DMS 273 treated with DMSO at 0.1 percent for 48 hours (cell line): ENCODE results near the gene P2RX1.

ENCODE experiments used
- DNase-seq: peaks from one replicate; lab custom pipeline; 2025; lab: John Stamatoyannopoulos, UW

P2RX1 gene

DNA sequence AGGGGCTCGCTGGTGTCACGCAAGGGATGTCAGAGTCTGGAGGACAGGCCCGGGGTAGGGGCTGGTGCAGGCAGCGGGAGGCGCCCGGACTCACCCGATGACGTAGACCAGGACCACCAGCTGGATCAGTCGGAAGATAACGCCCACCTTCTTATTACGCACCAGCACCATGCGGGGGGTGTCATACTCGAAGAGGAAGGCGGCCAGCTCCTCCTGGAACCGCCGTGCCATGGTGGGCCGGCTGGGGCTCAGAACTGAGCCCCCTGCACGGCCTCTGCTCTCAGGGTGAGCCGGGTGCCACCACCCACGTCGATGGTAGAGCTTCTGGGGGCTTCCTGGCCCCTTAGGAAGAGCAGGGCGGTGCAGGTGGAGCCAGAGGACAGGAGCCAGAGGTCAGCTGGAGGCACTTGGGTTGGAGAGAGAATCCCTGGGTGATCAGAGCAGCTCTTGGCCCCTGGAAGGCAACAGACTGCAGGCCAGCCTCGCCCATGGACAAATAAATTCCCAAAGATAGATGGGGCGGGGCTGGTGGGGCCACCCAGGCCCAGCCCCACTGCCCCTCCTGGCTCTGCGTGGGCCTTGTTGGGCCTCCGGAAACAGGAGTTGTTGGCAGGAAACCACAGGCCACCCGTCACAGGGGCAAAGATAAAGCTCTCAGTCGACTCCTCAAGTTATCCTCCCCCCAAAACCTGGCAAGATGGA, at the start of gene P2RX1:
P2RX1 (minus strand) TSS at position 471 of the 702 bp plus-strand sequence; CDS start at position 231, 240 bp downstream.
- no peak for DNase-seq

DNA sequence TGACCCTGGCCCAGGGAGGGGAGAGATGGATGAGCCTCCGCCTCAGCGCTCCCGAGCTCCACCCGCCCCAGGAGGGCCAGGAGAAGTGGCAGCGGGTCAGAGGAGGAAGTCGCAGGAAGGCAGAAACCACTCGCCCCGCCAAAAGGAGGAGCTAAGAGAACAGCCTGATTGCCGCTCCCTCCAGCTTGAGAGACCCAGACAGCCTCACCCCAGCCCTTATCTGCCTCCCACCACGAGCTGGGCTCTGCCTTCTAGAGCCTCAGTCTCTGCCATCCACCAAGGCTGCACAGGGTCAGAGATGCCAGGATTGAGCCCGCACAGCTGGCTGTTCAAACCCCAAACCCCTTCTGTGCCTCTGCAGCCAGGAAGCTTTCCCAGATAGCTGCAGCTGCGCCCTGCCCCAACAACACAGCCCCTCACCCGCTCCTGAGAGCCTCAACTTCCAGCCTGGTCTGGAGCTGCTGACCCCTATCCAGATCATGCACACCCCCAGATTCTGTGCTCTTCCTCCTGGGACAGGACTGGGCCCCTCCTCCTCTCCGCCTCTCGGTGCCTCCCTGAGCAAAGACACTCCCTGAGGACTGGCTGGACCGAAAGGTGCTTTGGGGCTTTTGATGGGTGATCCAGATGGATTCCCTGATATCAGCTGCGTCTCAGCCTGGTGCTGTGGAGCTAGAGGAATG, 49.0 kb upstream of the P2RX1 start:
- DNase-seq: no peak

DNA sequence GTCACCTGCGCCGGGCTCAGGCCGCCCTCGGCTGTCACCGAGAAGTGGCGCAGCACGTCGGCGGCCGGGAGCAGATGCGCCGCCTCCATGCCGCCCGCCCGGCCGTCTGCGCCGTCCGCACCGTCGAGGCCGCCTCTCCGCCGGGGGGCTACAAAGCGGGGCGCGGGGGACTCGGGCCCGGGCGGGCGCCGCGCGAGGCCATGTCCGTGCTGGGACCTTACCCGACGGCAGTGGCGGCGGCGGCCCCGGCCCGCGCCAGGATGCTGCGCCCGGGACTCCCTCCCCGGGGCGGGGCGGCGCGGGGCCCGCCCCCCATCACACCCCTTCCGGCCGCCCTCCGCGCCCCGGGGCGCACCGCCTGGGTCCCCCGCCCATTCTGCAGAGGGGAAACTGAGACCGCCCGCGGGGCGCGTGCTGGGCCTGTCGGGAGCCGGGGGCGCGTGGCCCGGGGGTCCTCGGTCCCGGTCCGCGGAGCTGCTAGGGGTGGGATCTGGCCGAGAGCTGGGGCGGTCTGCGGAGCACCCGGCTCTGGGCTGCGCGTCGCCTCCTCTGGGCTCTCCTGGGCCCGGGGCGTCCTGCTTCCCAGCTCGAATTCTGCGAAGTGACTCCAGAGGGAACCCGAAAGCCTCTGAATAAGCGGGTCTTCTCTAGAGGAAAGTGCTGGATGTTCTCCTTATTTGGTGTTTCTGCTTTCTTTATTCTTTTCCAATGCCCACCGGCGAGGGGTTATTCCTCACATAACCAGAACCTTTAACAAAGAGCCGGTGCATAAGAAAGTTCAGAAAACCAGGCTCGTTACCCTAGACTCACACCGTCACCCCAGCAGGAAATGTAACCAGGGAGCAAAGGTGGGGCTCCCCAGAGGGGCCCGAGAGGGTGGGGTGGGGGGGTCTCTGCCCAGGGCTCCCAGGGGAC, 48.2 kb upstream of the P2RX1 start, which contains the start of gene ATP2A3:
ATP2A3 (minus strand) TSS at position 235 of the 915 bp plus-strand sequence; CDS start at position 89, 146 bp downstream.
- no peak for DNase-seq

DNA sequence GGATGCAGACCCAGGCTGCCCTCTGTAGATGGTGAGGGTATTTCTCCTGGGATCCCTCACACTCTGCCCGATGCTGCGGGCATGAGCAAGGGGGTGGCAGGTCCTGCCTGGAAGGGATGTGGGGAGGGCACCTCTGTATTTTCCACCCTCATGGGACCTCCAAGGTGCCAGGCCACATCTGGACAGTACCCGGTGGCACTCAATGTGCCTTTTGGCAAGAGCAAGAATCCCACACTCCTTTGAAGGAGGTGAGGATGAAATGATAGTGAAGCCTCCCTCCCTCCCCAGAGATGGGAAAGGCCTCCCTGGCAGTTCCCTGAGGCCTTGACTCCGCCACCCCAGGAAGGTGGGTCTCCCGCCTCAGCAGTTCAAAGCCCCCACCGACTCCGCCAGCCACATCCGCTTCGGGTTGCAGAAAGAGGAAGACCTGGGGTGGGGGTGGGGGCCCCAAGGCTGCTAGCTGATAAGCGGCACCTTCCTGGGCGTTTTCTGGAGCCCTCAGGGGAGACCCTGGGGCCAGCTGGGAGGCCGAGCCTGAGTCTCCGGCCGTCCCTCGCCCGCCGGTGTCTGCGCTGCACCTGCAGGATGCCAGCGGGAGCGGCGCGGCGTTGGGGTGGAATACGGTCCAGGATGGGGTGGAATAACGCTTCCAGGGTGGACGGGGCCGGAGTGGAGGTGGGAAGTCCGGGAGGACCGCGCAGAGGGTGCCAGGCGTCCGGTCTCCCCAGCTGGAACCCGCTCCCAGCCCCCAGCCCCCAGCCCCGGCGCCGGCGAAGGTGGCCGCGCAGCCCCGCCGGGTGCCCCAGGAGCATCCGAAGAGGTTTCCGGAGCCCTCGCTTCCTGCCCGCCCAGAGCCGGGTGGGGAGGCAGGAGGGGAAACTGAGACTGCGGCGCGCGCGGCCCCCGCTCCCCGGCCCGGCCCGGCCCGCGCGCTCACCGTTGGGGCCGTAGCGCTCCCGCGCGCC, 47.3 kb upstream of the P2RX1 start:
- DNase-seq: no peak

DNA sequence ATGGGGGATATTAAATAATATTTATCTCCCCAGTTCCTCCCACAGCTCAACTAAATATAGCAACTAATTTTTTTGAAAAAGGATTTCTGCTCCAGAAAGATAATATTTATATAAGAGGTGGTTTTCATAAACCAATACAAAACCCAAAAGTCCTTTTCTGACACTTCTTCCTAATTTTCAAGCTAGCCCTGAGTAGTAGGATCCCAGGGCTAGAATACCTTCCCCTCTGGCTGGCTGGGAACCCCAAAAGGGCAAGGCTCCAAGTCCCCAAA, 46.6 kb upstream of the P2RX1 start:
- no peak for DNase-seq

DNA sequence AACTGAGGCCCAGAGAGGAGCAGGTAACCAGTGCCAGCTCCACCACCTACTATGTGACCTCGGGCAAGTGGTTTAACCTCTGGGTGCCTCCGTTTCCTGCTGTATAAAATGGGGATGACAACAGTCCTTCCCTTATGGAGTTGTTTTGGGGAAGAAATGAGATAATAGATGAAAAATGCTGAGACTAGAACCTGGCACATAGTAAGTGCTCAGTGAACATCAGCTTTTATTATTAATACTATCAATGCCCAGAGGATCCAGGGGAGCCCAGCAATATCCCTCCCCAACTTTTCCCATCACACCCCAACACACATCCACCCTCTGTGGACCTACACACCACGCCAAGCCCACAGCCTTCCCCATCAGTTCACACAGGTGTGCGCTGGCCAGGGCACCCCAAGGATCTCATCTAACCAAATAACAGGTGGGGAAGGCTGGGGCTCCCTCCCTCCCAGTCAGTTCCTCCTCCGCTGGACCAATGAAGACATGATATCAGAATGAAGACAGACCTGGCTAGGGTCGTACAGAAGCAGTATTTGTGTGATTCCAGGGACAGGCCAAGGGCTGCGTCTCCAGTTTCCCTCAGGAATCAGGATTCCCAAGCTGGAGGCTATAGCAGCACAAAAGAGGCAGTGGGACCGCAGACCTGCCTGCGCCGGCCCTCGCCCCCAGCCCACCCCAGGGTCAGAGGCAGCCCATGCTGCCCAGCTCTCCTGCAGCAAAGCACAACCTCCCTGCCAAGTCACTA, 46.1 kb upstream of the P2RX1 start:
- DNase-seq: no peak

DNA sequence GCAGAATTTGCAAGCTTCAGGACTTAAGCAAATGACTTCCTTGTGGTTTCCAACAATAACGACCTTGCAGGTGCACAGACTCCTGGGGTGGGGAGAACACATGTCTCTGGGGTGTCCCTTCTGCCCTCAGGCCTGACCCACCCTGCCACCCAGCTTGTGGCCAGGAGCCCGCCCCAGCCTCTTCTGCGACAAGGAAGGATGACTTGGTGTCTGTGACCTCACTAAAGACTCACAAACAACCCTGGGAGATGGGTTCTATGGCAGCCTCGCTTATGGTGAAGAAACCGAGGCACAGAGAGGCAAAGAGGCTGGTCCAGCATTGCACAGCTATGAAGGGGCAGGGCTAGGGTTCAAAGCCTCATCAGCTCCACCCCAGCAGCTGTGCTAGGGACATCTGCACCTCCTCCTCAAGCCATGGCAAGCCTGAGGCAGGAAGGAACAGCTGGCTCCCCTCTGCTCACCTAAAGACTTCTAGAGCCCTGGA, 45.3 kb upstream of the P2RX1 start:
- DNase-seq: peak; percentile 45

DNA sequence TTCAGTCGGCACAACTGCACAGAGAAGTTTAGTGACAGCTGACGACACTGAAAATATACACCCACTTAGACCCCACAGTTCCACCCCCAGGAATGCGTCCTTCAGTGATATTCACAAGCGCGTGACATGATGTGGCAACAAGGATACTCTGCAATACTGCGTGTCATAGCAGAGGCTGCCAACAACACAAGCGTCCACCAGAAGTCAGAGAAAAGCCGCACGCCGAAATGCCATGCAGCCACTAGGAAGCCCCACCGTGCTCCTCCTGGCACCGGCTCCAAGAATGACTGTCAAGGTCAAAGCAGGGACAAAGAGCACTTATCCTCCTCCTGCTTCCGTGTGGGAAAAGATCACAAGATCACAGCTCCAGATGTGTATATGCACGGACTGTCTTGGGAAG, 44.5 kb upstream of the P2RX1 start:
- DNase-seq: no peak

DNA sequence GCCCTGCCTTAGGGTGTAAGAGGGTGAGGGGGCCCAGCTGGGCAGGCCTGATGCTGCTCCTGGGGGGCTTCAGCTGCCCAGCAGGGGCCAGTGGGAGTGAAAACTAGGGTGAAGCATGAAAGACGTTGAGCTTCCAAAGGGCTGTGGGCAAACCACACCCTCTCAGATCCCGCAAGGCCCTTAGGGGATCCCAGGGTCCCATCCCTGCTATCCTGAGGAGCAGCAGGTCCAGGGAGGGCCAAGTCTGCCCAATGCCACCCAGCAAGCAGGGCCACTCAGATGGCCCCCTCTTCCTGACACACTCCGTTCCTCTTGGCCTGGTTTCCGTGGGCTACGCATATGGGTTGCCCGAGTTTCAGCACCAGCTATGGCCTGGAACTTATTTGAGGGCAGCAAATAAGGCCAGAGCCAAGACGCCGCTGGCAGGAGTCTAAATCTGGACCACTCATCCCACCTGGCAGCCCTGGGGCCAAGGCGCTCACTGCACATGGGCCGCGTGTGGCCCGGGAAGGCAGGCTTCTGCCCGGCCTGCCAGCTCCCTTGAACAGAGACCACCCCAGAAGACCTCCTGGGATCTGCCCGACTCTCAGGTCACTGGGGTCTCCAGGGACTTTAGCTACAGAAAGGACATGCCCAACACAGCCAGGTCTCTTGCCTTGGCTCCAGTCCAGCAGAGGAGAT, 43.8 kb upstream of the P2RX1 start:
- no peak for DNase-seq

DNA sequence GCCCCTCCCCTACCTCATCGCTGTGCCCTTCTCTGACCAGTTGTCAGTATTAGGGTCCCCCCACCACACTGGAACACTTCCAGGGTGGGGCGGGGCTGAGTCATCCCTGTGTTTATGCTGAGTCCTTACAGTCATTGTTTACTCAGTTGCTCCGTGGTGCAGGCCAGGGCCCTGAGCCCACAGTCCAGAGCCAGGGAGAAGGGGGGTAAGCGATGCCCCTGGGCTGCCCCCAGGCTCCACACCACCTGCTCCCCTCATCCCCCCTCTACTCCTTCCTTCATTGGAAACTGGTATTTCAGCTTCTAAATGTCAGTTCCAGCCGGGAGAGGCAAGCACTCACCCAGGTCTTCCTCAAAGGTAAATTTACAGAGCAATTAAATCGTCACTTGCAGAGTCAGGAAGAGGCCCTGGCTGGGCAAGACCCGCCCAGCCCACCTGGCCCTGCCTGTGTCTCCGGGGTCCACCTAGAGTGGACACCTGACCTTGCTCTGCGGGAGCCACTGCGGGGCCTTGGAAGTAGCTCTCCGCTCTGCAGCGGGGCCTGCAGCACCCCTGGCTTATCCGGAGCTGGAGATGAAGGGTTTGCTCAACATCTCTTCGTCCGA, 43.1 kb upstream of the P2RX1 start:
- no peak for DNase-seq

DNA sequence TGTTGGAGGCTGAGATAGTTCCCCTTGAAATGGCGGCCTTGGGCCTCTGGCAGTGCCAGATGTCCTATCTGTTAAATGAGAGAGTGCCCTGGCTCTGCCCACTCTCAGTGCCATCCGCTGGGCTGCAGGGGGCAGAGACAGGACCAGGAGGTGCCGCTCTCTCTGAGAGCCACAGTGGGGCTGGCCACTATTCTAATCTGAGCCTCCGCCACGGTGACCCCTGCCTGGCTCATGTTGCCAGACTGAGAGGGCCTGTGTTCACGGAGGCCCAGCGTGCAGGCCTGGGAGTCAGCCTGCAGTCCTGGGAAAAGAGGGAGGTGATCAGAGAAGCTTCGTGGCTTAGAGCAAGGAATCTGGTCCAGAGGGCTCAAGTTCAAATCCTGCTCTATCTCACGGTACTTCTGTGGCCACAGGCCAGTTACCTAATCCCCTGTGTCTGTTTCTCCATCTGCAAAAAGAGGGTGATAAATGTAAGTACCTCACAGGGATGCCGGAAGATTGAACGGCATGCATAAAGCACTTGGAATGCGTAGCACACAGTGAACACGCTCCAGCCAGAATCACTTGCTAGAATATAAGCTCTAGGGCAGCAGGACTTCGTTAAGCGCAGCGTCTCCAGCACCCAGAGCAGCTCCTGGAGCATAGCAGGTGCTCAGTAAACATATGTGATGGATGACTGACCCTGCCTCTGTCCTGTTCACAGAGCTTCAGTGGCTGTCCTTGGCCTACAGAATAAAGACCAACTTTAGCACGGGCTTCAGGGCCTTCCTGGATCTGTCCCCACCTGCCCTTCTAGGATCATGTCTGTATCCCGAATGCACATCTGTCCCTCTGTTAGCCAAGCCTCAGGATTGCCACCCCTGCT, 41.7 kb upstream of the P2RX1 start:
- no peak for DNase-seq

DNA sequence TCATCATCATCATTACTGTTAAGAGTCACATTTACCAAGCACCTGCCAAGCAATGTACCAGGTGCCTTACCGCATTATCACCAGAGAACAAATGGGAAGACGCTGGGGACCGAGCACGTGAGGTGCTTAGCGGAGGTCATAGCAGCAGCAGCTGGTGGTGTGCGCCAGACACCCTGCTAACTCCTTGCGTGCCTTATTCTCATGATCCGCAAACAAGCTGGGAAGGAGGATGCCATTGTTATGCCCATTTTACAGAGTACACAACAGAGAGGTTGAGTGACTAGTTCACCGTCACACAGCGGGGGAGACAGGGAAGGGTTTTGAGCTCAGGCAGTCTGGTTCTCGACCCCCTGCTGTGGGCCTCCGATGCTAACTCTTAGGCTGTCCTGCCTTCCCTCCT, 40.7 kb upstream of the P2RX1 start:
- DNase-seq: no peak

DNA sequence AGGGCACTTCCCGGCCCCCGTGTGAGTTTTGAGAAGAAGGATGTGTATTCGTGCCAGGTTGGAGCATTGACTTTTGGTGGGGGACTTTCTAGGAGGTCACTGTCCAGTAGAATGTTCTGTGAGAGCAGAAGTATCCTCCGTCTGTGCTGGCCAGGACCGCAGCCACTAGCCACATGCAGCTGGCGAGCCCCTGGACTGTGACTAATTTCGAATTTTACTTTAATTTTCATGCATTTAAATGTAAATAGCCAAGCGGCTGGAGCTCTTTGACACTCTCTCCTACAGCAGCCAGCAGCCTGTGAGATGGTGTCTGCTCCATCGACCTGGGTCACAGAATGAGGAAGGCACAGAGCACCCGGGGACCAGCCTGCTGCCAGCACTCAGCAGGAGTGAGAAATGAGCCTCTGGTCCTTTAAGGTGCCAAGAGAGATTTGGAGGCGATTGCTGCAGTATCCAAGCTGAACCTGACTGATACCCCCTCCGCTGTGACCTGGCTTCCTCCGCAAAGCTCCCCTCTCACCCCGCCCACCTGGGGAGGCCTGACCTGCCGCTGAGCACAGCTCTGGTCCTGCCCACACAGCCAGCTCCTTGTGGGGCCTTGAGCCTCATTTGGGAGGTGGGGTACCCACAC, 40.2 kb upstream of the P2RX1 start:
- DNase-seq: no peak

DNA sequence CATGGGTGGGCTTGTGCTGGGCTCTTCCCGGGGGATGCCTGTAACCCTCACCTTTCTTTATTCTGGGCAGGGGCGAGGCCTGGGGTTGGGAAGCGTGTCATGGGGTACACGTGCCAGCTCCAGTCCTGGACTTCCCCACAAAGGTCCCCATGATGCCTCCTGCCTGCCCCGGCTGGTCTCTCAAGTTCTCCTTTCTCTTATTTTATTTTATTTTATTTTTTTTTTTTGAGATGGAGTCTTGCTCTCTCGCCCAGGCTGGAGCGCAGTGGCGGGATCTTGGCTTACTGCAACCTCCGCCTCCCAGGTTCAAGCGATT, 39.4 kb upstream of the P2RX1 start:
- DNase-seq: no peak

DNA sequence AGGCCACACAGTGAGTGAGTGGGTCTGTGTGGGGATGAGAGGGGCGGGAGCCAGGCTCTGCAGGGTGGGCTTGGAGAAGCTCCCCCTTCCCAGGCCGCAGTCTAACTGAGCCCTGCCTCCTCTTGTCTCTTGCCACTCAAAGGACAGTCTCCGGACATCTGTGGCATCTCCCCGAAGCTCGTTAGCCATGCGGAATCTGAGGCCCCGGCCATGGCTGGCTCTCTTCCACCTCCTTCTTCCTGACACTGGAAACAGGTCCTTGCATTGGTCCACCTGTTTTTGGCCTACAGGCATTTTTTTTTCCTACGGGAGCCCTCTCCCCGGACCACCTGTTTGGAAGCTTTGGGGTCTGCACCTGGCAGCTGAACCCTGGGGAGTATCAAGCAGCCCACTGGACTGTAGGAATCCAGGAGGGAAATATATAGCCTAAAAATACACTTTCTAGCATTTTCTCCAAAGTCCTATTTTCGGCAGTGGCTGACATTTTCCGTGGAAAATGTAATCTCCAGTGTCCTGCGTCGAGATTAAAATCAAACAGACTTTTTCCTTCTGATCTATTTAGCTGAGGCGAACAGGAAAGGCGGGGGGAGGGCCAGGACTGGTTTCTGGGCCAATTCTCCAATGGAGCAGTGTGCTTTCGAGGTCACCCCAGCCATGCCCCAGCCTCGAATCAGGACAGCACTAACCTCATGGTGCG, 38.9 kb upstream of the P2RX1 start:
- no peak for DNase-seq

DNA sequence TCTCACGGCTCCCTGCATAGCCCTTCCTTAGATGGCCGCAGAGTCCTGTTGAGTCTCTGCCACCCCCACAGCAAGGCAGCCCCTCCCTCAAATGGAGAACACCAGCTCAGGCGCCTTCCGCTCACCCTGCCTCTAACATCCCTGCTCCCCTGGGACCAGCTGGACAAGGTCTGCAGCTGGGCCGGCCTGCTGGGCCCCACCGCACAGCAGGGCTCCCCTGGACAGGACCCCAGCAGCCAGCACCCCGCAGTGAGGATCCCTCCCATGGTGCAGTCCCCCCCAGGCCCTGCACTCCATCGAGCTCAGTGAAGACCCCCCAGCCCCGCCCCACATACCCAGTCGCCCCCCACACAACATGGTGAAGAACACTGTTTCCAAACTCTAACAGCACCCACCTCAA, 37.8 kb upstream of the P2RX1 start:
- DNase-seq: no peak

DNA sequence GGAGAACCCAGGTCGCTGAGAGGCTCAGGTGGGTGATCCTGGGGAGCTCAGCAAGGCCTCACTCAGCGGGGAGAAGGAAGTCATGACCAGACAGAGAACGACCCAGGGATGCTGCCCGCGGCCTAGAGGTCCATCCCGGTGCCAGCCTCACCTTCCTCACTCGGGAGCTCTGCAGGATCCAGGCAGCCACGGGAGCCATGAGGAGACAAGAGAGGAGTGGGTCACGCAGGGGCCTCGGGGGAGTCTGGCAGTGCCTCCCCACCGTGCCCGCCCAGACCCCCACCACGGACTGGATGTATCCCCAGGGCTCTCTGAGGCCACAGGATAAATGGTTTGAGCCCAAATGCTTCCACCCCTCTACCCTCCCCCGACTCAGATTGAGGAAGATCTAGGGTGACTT, 37.3 kb upstream of the P2RX1 start:
- DNase-seq: no peak

DNA sequence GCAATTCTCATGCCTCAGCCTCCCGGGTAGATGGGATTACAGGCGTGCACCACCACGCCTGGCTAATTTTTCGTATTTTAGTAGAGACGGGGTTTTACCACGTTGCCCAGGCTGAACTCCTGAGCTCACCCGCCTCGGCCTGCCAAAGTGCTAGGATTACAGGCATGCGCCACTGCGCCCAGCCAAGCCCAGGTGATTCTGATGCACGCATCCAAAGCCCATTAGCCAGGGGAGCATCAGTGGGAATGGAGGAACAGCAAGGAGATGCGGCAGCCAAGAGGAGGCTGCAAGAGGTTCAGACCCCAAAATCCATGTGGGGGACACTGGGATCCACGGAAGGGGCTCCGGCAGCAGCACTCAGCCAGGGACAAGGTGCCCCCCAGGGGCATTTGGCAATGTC, 35.9 kb upstream of the P2RX1 start:
- DNase-seq: no peak
